GDM1 (cell line): ENCODE data around the gene FOXK2.

Source experiments
- DNase-seq: peaks from one replicate; lab custom pipeline; 2025; lab: John Stamatoyannopoulos, UW

Gene FOXK2

GRCh38 chr17:82590881-82591539 is 71.5 kb downstream of the FOXK2 start:
- DNase-seq: no peak

- DNase-seq: no peak
Observed at GRCh38 chr17:82592289-82592766, 72.8 kb downstream of the FOXK2 start.

GRCh38 chr17:82592767-82593589 is 73.4 kb downstream of the FOXK2 start:
- peak; percentile 78 for DNase-seq

- no peak for DNase-seq
Observed at GRCh38 chr17:82593590-82594087, 74.1 kb downstream of the FOXK2 start.

DNA sequence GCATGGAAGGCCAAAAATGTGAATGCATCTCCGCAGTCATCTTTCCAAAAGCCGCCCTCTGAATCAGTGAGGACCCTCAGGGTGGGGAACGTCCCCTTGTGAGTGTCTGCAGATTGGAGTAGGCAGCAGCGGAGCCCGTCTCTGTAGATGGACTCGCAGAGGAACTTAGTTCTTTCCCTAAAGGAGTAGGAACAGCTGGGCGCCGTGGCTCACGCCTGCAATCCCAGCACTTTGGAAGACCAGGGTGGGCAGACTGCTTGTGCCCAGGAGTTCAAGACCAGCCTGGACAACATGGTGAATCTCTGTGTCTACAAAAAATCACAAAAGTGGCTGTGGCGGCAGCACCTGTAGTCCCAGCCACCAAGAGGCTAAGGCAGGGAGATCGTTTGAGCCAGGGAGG is 75.0 kb downstream of the FOXK2 start:
- DNase-seq: no peak

DNA sequence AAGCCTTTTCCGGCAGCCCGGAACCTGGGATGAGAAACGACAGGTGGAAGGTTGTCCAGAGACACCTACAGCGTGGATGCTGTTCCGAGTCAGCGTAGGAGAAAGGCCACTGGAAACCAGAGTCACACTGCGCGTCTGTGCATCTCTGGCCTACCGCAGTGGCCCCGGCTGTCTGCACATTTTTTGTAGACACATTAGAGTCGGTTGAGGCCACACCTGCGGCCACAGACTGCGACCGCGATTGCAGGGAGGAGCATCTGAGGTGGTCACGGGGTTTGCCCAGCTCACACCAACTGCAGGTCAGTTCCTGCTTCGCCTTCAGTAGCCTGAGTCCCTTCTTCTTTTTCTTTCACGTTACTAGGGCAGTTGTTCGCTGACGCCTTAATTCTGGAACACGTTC is 76.4 kb downstream of the FOXK2 start:
- no peak for DNase-seq

DNA sequence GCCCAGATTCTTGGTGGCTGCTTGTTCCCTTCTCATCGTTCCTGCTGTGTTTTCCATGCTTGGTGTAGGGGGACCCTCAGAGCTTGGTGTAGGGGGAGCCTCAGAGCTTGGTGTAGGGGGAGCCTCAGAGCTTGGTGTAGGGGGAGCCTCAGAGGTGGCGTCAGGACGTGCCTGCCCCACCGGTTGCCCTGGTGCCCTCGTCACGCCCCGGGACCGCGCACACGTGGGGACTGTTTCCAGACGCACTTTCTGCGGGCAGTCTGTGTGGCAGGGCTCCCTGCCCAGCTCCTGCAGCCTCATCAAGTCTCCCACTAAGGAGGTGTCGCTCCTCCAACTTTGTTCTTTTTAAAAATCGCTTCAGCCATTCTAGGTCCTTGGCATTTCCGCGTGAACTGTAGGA is 76.8 kb downstream of the FOXK2 start:
- DNase-seq: no peak

DNA sequence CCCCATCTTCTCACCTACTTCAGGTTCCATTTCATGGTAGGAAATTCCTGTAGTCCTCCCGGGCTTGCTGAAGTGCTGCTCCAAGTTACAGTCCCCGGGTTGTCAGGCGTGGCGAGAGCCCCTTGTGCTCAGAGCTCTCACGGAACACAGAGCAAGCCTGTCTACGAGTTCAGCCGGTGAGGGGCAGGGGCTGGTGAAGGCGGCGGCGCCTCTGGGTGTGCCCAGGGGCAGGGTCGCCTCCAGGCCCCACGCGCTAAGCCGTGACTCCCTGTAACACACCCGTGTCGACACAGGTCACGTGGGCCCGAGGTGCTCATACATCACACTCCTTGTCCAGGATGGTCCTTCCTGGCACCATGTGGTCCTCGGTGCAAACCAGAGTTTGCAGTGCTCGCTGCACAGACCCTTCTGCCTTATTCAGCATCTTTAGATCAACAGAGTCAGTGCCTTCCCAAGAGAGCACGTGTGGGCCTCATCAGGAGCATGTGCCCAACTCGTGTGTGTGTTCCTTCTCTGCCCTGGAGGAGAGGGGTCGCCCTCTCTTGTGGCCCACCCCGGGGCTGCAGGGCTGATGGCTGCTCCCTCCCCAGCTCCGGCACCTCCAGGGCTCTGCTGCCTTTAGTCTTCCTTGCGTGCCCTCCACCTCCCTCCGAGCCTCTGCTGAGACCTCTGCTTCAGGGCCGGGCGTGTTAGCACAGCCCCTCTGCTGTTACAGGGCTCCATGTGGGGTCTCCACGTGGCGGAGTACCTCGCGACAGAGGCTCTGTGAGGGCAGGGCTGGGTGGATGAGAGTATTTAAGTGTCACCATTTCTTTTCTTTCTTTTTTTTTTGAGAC is 77.5 kb downstream of the FOXK2 start:
- no peak for DNase-seq

DNA sequence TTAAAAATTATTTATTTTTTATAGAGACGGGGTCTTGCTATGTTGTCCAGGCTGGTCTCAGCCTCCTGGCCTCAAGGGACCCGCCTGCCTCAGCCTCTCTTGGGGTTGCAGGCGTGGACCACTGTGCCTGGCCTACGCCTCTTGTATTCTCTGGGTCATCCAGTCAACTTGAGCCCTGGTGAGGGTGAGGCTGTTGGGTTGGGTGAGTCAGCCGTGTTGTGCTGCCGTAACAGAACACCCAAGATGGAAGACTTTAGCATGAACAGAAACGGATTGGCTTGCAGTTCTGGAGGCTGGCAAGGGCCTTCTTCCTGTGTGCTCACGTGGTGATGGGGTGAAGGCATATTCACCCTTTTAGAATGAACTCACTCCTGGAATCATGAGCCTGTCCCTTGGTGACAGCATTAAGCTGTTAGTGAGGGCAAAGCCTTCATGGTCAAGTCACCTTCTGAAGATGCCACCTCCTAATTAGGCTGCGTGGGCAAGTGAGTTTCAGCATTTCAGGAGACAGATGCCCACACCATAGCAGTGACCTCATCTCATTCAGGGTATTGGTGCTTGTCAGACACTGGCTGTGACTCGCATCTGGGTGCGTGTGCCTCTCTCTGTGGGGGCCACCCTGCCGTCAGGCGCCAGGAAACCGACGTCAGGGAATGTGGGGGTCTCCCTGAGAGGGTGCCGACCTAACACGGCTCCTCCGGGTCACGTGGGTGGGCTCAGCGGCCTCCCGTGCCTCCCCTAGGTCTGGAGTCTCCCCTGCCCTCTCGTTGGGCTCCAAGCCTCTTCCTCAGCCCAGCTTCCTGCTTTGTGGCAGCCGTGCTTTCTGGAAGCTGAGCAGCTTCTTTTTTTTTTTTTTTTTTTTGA is 79.0 kb downstream of the FOXK2 start:
- no peak for DNase-seq

GRCh38 chr17:82599674-82600661 is 80.4 kb downstream of the FOXK2 start:
- no peak for DNase-seq

GRCh38 chr17:82600731-82601446 is 81.4 kb downstream of the FOXK2 start:
- no peak for DNase-seq

- DNase-seq: no peak
Observed at GRCh38 chr17:82601447-82602000, 82.0 kb downstream of the FOXK2 start.

DNA sequence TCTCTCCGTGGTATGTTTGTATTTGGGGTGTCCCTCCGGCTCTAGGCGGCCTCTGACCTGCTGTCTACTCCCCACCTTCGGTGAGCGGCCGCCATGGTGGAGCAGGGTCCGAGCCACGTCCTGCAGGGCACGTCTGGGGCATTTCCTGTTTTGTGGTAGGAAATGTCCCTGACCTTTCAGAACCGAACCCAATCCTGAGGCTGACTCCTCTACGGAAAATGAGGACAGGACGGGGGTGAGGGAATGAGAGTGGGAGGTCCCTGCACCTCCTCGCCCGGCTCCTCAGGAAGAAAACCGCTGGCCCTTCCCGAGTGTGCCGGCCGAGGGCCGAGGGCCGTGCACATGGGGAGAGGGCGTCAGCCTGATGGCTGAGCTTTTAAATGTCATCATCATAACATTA is 83.0 kb downstream of the FOXK2 start:
- no peak for DNase-seq

- no peak for DNase-seq
Observed at GRCh38 chr17:82602986-82603710, 83.6 kb downstream of the FOXK2 start.

- no peak for DNase-seq
Observed at GRCh38 chr17:82603981-82604448, 84.5 kb downstream of the FOXK2 start.

GRCh38 chr17:82604532-82604931 is 85.0 kb downstream of the FOXK2 start:
- no peak for DNase-seq

DNA sequence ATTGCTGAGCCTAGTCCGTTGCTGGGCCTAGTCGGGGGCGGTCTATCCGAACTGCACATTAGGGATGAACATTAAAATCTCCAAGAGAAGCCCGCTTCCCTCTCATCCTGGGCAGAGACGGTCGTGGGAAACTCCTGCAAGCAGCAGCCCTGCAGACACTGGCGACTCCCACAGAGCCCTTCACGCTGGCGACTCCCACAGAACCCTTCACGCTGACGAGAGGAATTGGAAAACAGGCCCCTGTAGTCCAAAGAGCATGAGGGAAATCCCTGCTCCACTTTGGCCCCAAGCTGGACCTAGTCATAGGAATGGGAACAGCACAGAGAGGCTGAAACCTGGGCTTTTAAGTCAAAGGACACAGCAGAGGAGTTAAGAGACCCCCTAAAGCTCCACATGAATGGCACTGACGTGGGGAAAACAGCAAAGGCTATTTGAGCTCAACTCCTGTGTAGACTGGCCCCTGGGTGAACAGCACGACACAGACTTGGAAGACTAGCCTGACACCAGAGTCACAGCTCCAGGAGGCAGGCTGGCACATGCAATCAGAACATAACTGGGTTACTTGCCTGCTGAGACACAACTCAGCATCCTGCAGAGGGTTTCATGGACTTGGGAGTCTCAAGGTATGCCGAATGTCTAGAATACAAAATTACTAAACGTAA is 86.5 kb downstream of the FOXK2 start:
- no peak for DNase-seq

- DNase-seq: no peak
Observed at GRCh38 chr17:82608816-82609215, 89.3 kb downstream of the FOXK2 start.
